Measurements from ENCODE around the gene ENTPD7. TPM values are rescaled to one million over a fixed set of nuclear protein-coding genes. Genes with fewer than 3 reads are reported as not detected.

Gene ENTPD7
- total and polyA plus RNA-seq, 12 donors = 1.2 to 38.7 (median 10.9) TPM

GRCh38 chr10:99611326-99611725 lies 48.0 kb upstream of the ENTPD7 start:
- TF ChIP-seq CTCF (IDR thresholded peaks at IDR 0.05) (no peak), POLR2A (IDR thresholded peaks at IDR 0.05) (no peak)
- no peaks in the 10 kb centered on the region for H3K9me3 ChIP-seq (replicated peaks in 1 of 3)
- DNase-seq = no peak
- no peak overlapping the region for H3K4me3 ChIP-seq
- H3K36me3 ChIP-seq (replicated peaks in 1 of 2) = peaks cover 0 to 27% of the 10 kb centered on the region in 2 donors
- no peak overlapping the region for H3K27ac ChIP-seq
- peaks cover 0 to under 1% of the 10 kb centered on the region in 2 donors for H3K4me1 ChIP-seq (replicated peaks in 1 of 2)
- 53 to 71% (median 68%) methylated on average over 4 of the region's 4 CpGs for WGBS, 4 donors
- intact Hi-C loops (cut with DNase I) = loop anchor here (5.0 to 10.0 kb wide), 3 partner anchors 177 to 219 kb away; partner anchors contain the start of gene GOT1 (in 1 of the 2)
- H3K27me3 ChIP-seq = no peaks in the 10 kb centered on the region

GRCh38 chr10:99612167-99612831 lies 47.0 kb upstream of the ENTPD7 start:
- peaks cover 0 to 27% of the 10 kb centered on the region in 2 donors for H3K36me3 ChIP-seq (replicated peaks in 1 of 2)
- no peak overlapping the region for H3K4me3 ChIP-seq
- no peaks in the 10 kb centered on the region for H3K9me3 ChIP-seq (replicated peaks in 1 of 3)
- H3K27ac ChIP-seq = no peak overlapping the region
- H3K27me3 ChIP-seq = no peaks in the 10 kb centered on the region
- TF ChIP-seq POLR2A (IDR thresholded peaks at IDR 0.05) (no peak), CTCF (IDR thresholded peaks at IDR 0.05) (peak; percentile 73 to 83 (median 76))
- DNase-seq = peak in 3 of 7 donors; percentile 33 to 34 (median 33)
- intact Hi-C loops (cut with DNase I) = loop anchor here (5.0 to 10.0 kb wide), 3 partner anchors 177 to 220 kb away; partner anchors contain the start of gene GOT1 (in 1 of the 2)
- 18 to 23% (median 20%) methylated on average over 5 to 7 of the region's 7 CpGs for WGBS, 4 donors
- H3K4me1 ChIP-seq (replicated peaks in 1 of 2) = peaks cover 10% of the 10 kb centered on the region in 2 donors

GRCh38 chr10:99615426-99615825 lies 43.9 kb upstream of the ENTPD7 start:
- H3K36me3 ChIP-seq (replicated peaks in 1 of 2) = peaks cover 0 to 20% of the 10 kb centered on the region in 2 donors
- H3K4me3 ChIP-seq = no peak overlapping the region
- DNase-seq = no peak
- H3K27me3 ChIP-seq = no peaks in the 10 kb centered on the region
- intact Hi-C loops (cut with DNase I) = loop anchor here in 1 of 2 donors (10.0 kb wide), 2 partner anchors 181 to 221 kb away; partner anchors contain the start of gene GOT1
- WGBS, 4 donors = 74 to 80% (median 76%) methylated on average over 4 of the region's 4 CpGs
- no peaks in the 10 kb centered on the region for H3K9me3 ChIP-seq (replicated peaks in 1 of 3)
- H3K27ac ChIP-seq = no peak overlapping the region
- no peak for TF ChIP-seq CTCF (IDR thresholded peaks at IDR 0.05)
- TF ChIP-seq POLR2A (IDR thresholded peaks at IDR 0.05) = no peak
- peaks cover 23 to 28% of the 10 kb centered on the region in 2 donors for H3K4me1 ChIP-seq (replicated peaks in 1 of 2)

GRCh38 chr10:99617696-99618095 lies 41.6 kb upstream of the ENTPD7 start:
- TF ChIP-seq CTCF (IDR thresholded peaks at IDR 0.05) (no peak), POLR2A (IDR thresholded peaks at IDR 0.05) (no peak)
- Histone ChIP-seq H3K4me3 (peak overlapping the region in 1 of 4 donors; percentile 75), H3K9me3 (replicated peaks in 1 of 3) (no peaks in the 10 kb centered on the region), H3K27ac (peak overlapping the region in 3 of 5 donors; percentile 43 to 100 (median 84)), H3K4me1 (replicated peaks in 1 of 2) (peaks cover 29 to 37% of the 10 kb centered on the region in 2 donors), H3K27me3 (no peaks in the 10 kb centered on the region), H3K36me3 (replicated peaks in 1 of 2) (peaks cover 0 to 10% of the 10 kb centered on the region in 2 donors)
- DNase-seq = no peak
- intact Hi-C loops (cut with DNase I) = loop anchor here in 1 of 2 donors (10.0 kb wide), 2 partner anchors 183 to 223 kb away; partner anchors contain the start of gene GOT1
- WGBS, 4 donors = 43 to 51% (median 45%) methylated on average over 2 of the region's 2 CpGs
